Liver (tissue), 9 donors: Measurements from ENCODE around the gene PHLPP2. TPM values are rescaled to one million over a fixed set of nuclear protein-coding genes. Genes with fewer than 3 reads are reported as not detected.

ENCODE experiments used
- DNase-seq: peaks from one replicate; pipeline ENCODE4 v3.0.0-alpha.2; 2017; ENCODE audit warnings: low spot score
- H3K27ac ChIP-seq, 2 donors: one replicate each; pipeline ENCODE4 v1.7.0; 2013; ENCODE audit warnings: inconsistent platforms in 2 of 2, low read length in 2 of 2, control low read depth in 1 of 2, low read depth in 1 of 2, mild to moderate bottlenecking in 1 of 2
- H3K27me3 ChIP-seq, 4 donors: one replicate each; pipeline versions ENCODE4 v1.6.1 to v1.7.0; 2013; ENCODE audit warnings: low read length in 3 of 4, inconsistent platforms in 1 of 4, mild to moderate bottlenecking in 1 of 4, moderate library complexity in 1 of 4; ENCODE audit not compliant: control insufficient read depth in 4 of 4, insufficient read depth in 4 of 4
- H3K36me3 ChIP-seq, 4 donors: one replicate each; pipeline versions ENCODE4 v1.6.1 to v1.7.0; 2013; ENCODE audit warnings: low read length in 3 of 4, mild to moderate bottlenecking in 3 of 4, low read depth in 1 of 4, moderate library complexity in 1 of 4; ENCODE audit not compliant: control insufficient read depth in 4 of 4, insufficient read depth in 3 of 4
- H3K4me1 ChIP-seq, 4 donors: one replicate each; pipeline versions ENCODE4 v1.6.1 to v1.7.0; 2013; ENCODE audit warnings: low read length in 3 of 4, mild to moderate bottlenecking in 3 of 4, moderate library complexity in 1 of 4; ENCODE audit not compliant: control insufficient read depth in 4 of 4, insufficient read depth in 4 of 4
- H3K4me3 ChIP-seq, 3 donors: one replicate each; pipeline versions ENCODE4 v1.6.1 to v1.7.0; 2013; ENCODE audit warnings: low read length in 3 of 3, control low read depth in 1 of 3, low read depth in 1 of 3, mild to moderate bottlenecking in 1 of 3
- H3K9ac ChIP-seq, 2 donors: one replicate each; pipeline ENCODE4 v1.7.0; 2013; ENCODE audit warnings: low read length in 2 of 2, mild to moderate bottlenecking in 2 of 2, moderate library complexity in 2 of 2, control low read depth in 1 of 2, low read depth in 1 of 2
- H3K9me3 ChIP-seq, 4 donors: one replicate each; pipeline versions ENCODE4 v1.6.1 to v1.7.0; 2013; ENCODE audit warnings: low read length in 3 of 4; ENCODE audit not compliant: control insufficient read depth in 4 of 4
- ATF3 ChIP-seq: IDR thresholded peaks from 2 replicates; pipeline ENCODE4 v1.6.1; 2016; ENCODE audit warnings: antibody characterized with exemption
- CTCF ChIP-seq: fragments of 150-350 bp; IDR thresholded peaks from 2 replicates; pipeline ENCODE4 v1.5.1; 2017; ENCODE audit warnings: improper control_type of control experiment, low read depth, low read length; ENCODE audit not compliant: missing input control
- EGR1 ChIP-seq, 2 donors: IDR thresholded peaks; 2 replicates each; pipeline ENCODE4 v1.6.1; 2016 to 2018; ENCODE audit warnings: antibody characterized with exemption in 2 of 2, low read depth in 2 of 2
- FOXA1 ChIP-seq: IDR thresholded peaks from 2 replicates; pipeline ENCODE4 v1.6.1; 2016; ENCODE audit warnings: antibody characterized with exemption
- FOXA2 ChIP-seq: IDR thresholded peaks from 2 replicates; pipeline ENCODE4 v1.6.1; 2016; ENCODE audit warnings: antibody characterized with exemption
- GABPA ChIP-seq, 2 donors: IDR thresholded peaks in 1 of 2; conservative IDR thresholded peaks in 1 of 2; 2 replicates each; pipeline ENCODE4 v1.6.1; 2016; ENCODE audit warnings: antibody characterized with exemption in 2 of 2, mild to moderate bottlenecking in 1 of 2, moderate library complexity in 1 of 2
- HNF4A ChIP-seq, 2 donors: conservative IDR thresholded peaks; 2 replicates each; pipeline ENCODE4 v1.6.1; 2016; ENCODE audit warnings: antibody characterized with exemption in 2 of 2, mild to moderate bottlenecking in 2 of 2
- HNF4G ChIP-seq: IDR thresholded peaks from 2 replicates; pipeline ENCODE4 v1.6.1; 2016; ENCODE audit warnings: antibody characterized with exemption
- JUND ChIP-seq, 2 donors: IDR thresholded peaks; 2 replicates each; pipeline ENCODE4 v1.6.1; 2016; ENCODE audit warnings: antibody characterized with exemption in 2 of 2
- MAX ChIP-seq: IDR thresholded peaks from 2 replicates; pipeline ENCODE4 v1.6.1; 2016; ENCODE audit warnings: antibody characterized with exemption
- NR2F2 ChIP-seq: IDR thresholded peaks from 2 replicates; pipeline ENCODE4 v1.6.1; 2016; ENCODE audit warnings: antibody characterized with exemption
- RAD21 ChIP-seq, 2 donors: IDR thresholded peaks; 2 replicates each; pipeline ENCODE4 v1.6.1; 2016; ENCODE audit warnings: antibody characterized with exemption in 2 of 2, mild to moderate bottlenecking in 2 of 2
- REST ChIP-seq: IDR thresholded peaks from 2 replicates; pipeline ENCODE4 v1.6.1; 2016; ENCODE audit warnings: antibody characterized with exemption, mild to moderate bottlenecking
- RXRA ChIP-seq, 2 donors: IDR thresholded peaks; 2 replicates each; pipeline ENCODE4 v1.6.1; 2017 to 2018; ENCODE audit warnings: antibody characterized with exemption in 2 of 2, mild to moderate bottlenecking in 1 of 2
- SP1 ChIP-seq: IDR thresholded peaks from 2 replicates; pipeline ENCODE4 v1.6.1; 2018; ENCODE audit warnings: antibody characterized with exemption, mild to moderate bottlenecking
- TAF1 ChIP-seq: conservative IDR thresholded peaks from 2 replicates; pipeline ENCODE4 v1.6.1; 2016; ENCODE audit warnings: antibody characterized with exemption, mild to moderate bottlenecking
- YY1 ChIP-seq: IDR thresholded peaks from 2 replicates; pipeline ENCODE4 v1.6.1; 2016; ENCODE audit warnings: antibody characterized with exemption, mild to moderate bottlenecking
- ZBTB33 ChIP-seq: IDR thresholded peaks from 2 replicates; pipeline ENCODE4 v1.6.1; 2016; ENCODE audit warnings: antibody characterized with exemption
- WGBS: extraction: QIAGEN DNeasy Blood & Tissue Kit; methylation state at CpG from one replicate; pipeline ENCODE4 v1.1.7; 2013; 5-methylcytosine and 5-hydroxymethylcytosine counted together
- polyA plus RNA-seq, 2 donors: library from polyadenylated mRNA; stranded (reverse) in 1 of 2; unstranded in 1 of 2; fragments of 200-250 nt in 1 of 2; fragments of >200 nt in 1 of 2; fragmentation: Nextera tagmentation in 1 of 2; extraction: Ambion mirVana in 1 of 2; gene quantifications; one replicate each; pipeline versions ENCODE4 v1.2.1 to v1.2.3, GENCODE V29; 2013 to 2015
- total RNA-seq, 2 donors: library from RNA; depleted of rRNA; stranded (reverse); fragments of >200 nt; gene quantifications; one replicate each; pipeline ENCODE4 v1.2.3, GENCODE V29; 2014
- donor health status: healthy.
- donor health status: healthy.
- donor health status: healthy.
- donor health status: healthy.
- donor health status: healthy.

Gene PHLPP2
- total and polyA plus RNA-seq, 4 donors: 1.2 to 7.8 (median 3.9) TPM

- no peaks in the 10 kb centered on the region for H3K9me3 ChIP-seq
- TF ChIP-seq JUND (IDR thresholded peaks at IDR 0.05) (no peak), RAD21 (IDR thresholded peaks at IDR 0.05) (peak in 1 of 2 donors; percentile 6)
- peaks cover 0 to under 1% (median 0%) of the 10 kb centered on the region in 4 donors for H3K36me3 ChIP-seq
- H3K4me3 ChIP-seq: peak overlapping the region; percentile 55 to 92 (median 67)
- H3K27me3 ChIP-seq: no peaks in the 10 kb centered on the region
- H3K27ac ChIP-seq: peak overlapping the region; percentile 64 to 73
- DNase-seq: peak; percentile 74
- WGBS: under 1% methylated on average over 59 of the region's 59 CpGs
- H3K4me1 ChIP-seq: peaks cover 12 to 37% (median 25%) of the 10 kb centered on the region in 4 donors
- H3K9ac ChIP-seq: peak overlapping the region; percentile 19 to 43
Observed at GRCh38 chr16:71722801-71723536, 1.5 kb downstream of the PHLPP2 start.

GRCh38 chr16:71721066-71721740 is 3.3 kb downstream of the PHLPP2 start:
- H3K27me3 ChIP-seq: no peaks in the 10 kb centered on the region
- DNase-seq: no peak
- no peak overlapping the region for H3K9ac ChIP-seq
- TF ChIP-seq REST (no peak), ATF3 (no peak), HNF4G (no peak), JUND (IDR thresholded peaks at IDR 0.05) (no peak), RXRA (IDR thresholded peaks at IDR 0.05) (no peak), MAX (no peak), SP1 (no peak), FOXA1 (no peak), EGR1 (IDR thresholded peaks at IDR 0.05; ENCODE audit: low read depth in 2 of 2) (no peak), RAD21 (IDR thresholded peaks at IDR 0.05) (no peak), TAF1 (no peak), YY1 (no peak), HNF4A (conservative IDR thresholded peaks at IDR 0.05) (no peak), CTCF (no peak), GABPA (IDR thresholded peaks at IDR 0.05 in 1 of 2, conservative IDR thresholded peaks at IDR 0.05 in 1 of 2) (no peak), NR2F2 (no peak), FOXA2 (no peak), ZBTB33 (no peak)
- H3K36me3 ChIP-seq: peaks cover 0 to 1% (median 0%) of the 10 kb centered on the region in 4 donors
- peaks cover 4 to 23% (median 12%) of the 10 kb centered on the region in 4 donors for H3K4me1 ChIP-seq
- 73% methylated on average over 8 of the region's 8 CpGs for WGBS
- H3K9me3 ChIP-seq: no peaks in the 10 kb centered on the region
- no peak overlapping the region for H3K4me3 ChIP-seq
- H3K27ac ChIP-seq: no peak overlapping the region
